GM12873 (cell line): ENCODE measurements around the gene APIP.

ENCODE experiments used
- CTCF ChIP-seq: IDR thresholded peaks from 2 replicates; pipeline ENCODE4 v1.5.1; 2012; ENCODE audit warnings: low read depth, mild to moderate bottlenecking, moderate library complexity, low read length, control low read depth; ENCODE audit not compliant: insufficient read depth; ENCODE audit errors: missing control alignments

APIP gene

GRCh38 chr11:34874202-34874601 is 42.0 kb downstream of the APIP start:
- no peak for TF ChIP-seq CTCF

- no peak for TF ChIP-seq CTCF
Observed at GRCh38 chr11:34870548-34871196, 45.5 kb downstream of the APIP start.

- TF ChIP-seq CTCF, result peak; percentile 48
Observed at GRCh38 chr11:34869425-34869824, 46.8 kb downstream of the APIP start.

GRCh38 chr11:34866375-34866774 is 49.8 kb downstream of the APIP start:
- TF ChIP-seq CTCF, result no peak

GRCh38 chr11:34865261-34865660 is 50.9 kb downstream of the APIP start:
- TF ChIP-seq CTCF, result no peak

GRCh38 chr11:34864424-34864823 is 51.8 kb downstream of the APIP start:
- no peak for TF ChIP-seq CTCF

- TF ChIP-seq CTCF, result no peak
Observed at GRCh38 chr11:34863048-34863447, 53.1 kb downstream of the APIP start.
